OCI-LY1 (cell line): ENCODE data around the gene WNT9A.

Source experiments
- H2AFZ ChIP-seq: fragments of 200-600 bp; sonication (generic), shearing (Covaris generic); 2 replicates; pipeline ENCODE4 v1.6.0; 2014; ENCODE audit warnings: antibody characterized with exemption, mild to moderate bottlenecking, low read length
- H3F3A ChIP-seq: fragments of 200-600 bp; sonication (generic), shearing (Covaris generic); 2 replicates; pipeline ENCODE4 v1.6.0; 2014; ENCODE audit warnings: mild to moderate bottlenecking, antibody characterized with exemption, low read length, moderate library complexity; ENCODE audit not compliant: insufficient read depth
- H3K27ac ChIP-seq: fragments of 200-600 bp; sonication (generic); 2 replicates; pipeline ENCODE4 v1.5.1; 2014; ENCODE audit warnings: low read length, mixed run types, mild to moderate bottlenecking, low read depth; ENCODE audit not compliant: poor library complexity, severe bottlenecking
- H3K27me3 ChIP-seq: fragments of 200-600 bp; sonication (generic); 2 replicates; pipeline ENCODE4 v1.6.0; 2014; ENCODE audit warnings: antibody characterized with exemption, mild to moderate bottlenecking, low read length, moderate library complexity; ENCODE audit not compliant: insufficient read depth
- H3K36me3 ChIP-seq: fragments of 200-600 bp; sonication (generic); 2 replicates; pipeline ENCODE4 v1.6.1; 2014; ENCODE audit warnings: mild to moderate bottlenecking, antibody characterized with exemption, low read length, moderate library complexity, mixed read lengths; ENCODE audit not compliant: insufficient read depth
- H3K4me1 ChIP-seq: fragments of 200-600 bp; sonication (generic); 2 replicates; pipeline ENCODE4 v1.5.1; 2014; ENCODE audit warnings: mild to moderate bottlenecking, low read length, moderate library complexity; ENCODE audit not compliant: insufficient read depth, severe bottlenecking
- H3K4me2 ChIP-seq: fragments of 200-600 bp; sonication (generic), shearing (Covaris generic); 2 replicates; pipeline ENCODE4 v1.6.1; 2014; ENCODE audit warnings: low read length
- H3K4me3 ChIP-seq: fragments of 200-600 bp; sonication (generic); 2 replicates; pipeline ENCODE4 v1.5.1; 2014; ENCODE audit warnings: low read length, low read depth, mild to moderate bottlenecking, mixed read lengths; ENCODE audit not compliant: poor library complexity, severe bottlenecking
- H3K79me2 ChIP-seq: fragments of 200-600 bp; shearing (Covaris generic); 2 replicates; pipeline ENCODE4 v1.6.1; 2016; ENCODE audit warnings: mixed run types, low read length, mixed read lengths; ENCODE audit not compliant: insufficient read depth
- H3K9ac ChIP-seq: fragments of 200-600 bp; sonication (generic), shearing (Covaris generic); 2 replicates; pipeline ENCODE4 v1.6.1; 2014; ENCODE audit warnings: mild to moderate bottlenecking, low read length, mixed read lengths
- H3K9me2 ChIP-seq: fragments of 200-600 bp; sonication (generic), shearing (Covaris generic); 2 replicates; pipeline ENCODE4 v1.6.1; 2014; ENCODE audit warnings: low read depth, mild to moderate bottlenecking, low read length, mixed read lengths
- H3K9me3 ChIP-seq: fragments of 200-600 bp; shearing (Covaris generic); 2 replicates; pipeline ENCODE4 v1.6.1; 2014; ENCODE audit warnings: low read length, mixed read lengths
- H4K20me1 ChIP-seq: fragments of 200-600 bp; sonication (generic), shearing (Covaris generic); 2 replicates; pipeline ENCODE4 v1.6.0; 2016; ENCODE audit warnings: mild to moderate bottlenecking, low read length; ENCODE audit not compliant: insufficient read depth
- CTCF ChIP-seq: fragments of 200-600 bp; sonication (generic), shearing (Covaris generic); IDR thresholded peaks from 2 replicates; pipeline ENCODE4 v1.5.1; 2017; ENCODE audit warnings: mild to moderate bottlenecking, antibody characterized with exemption, low read length, moderate library complexity, mixed read lengths
- EZH2 ChIP-seq: fragments of 200-600 bp; sonication (generic), shearing (Covaris generic); IDR thresholded peaks from 2 replicates; pipeline ENCODE4 v1.8.0; 2017; ENCODE audit warnings: borderline replicate concordance, mixed run types, mild to moderate bottlenecking, antibody characterized with exemption, low read length, moderate library complexity, mixed read lengths

Gene WNT9A

GRCh38 chr1:227947676-227948492, at the start of gene WNT9A:
Gene WNT9A (minus strand): TSS chr1:227947932. CDS start chr1:227947887, 45 bp downstream.
- Histone ChIP-seq H3K9ac (no peak within 1 kb of the TSS), H3K9me3 (no peaks in the 10 kb centered on the region), H4K20me1 (no peaks in the 10 kb centered on the region), H3F3A (no peaks in the 10 kb centered on the region), H3K4me3 (peak within 1 kb of the TSS; percentile 31), H3K4me1 (no peaks in the 10 kb centered on the region), H2AFZ (no peak within 1 kb of the TSS), H3K27ac (no peak within 1 kb of the TSS), H3K36me3 (no peaks in the 10 kb centered on the region), H3K27me3 (peaks cover 7% of the 10 kb centered on the region; the same call in 1 of the 2 replicates), H3K4me2 (peak within 1 kb of the TSS; percentile 3; the same call in 1 of the 2 replicates), H3K79me2 (no peaks in the 10 kb centered on the region), H3K9me2 (no peaks in the 10 kb centered on the region)
- TF ChIP-seq CTCF (no peak), EZH2 (no peak)

GRCh38 chr1:227996187-227996950, 48.6 kb upstream of the WNT9A start:
- Histone ChIP-seq H3K4me2 (no peak overlapping the region), H2AFZ (no peak overlapping the region), H3K36me3 (no peaks in the 10 kb centered on the region; the same call in 1 of the 2 replicates), H3K4me3 (no peak overlapping the region), H3K79me2 (no peaks in the 10 kb centered on the region), H3K9ac (no peak overlapping the region), H3K27ac (no peak overlapping the region), H3K9me2 (no peaks in the 10 kb centered on the region), H3K9me3 (peaks cover 7% of the 10 kb centered on the region), H4K20me1 (no peaks in the 10 kb centered on the region), H3K4me1 (no peaks in the 10 kb centered on the region), H3F3A (no peaks in the 10 kb centered on the region), H3K27me3 (peaks cover 6% of the 10 kb centered on the region; the same call in 1 of the 2 replicates)
- no peak for TF ChIP-seq EZH2
- TF ChIP-seq CTCF, result no peak

- Histone ChIP-seq H2AFZ (no peak overlapping the region), H3K27ac (no peak overlapping the region), H3K9me3 (peaks cover 7% of the 10 kb centered on the region)
Observed at GRCh38 chr1:227994632-227995300, 47.0 kb upstream of the WNT9A start.

More at GRCh38 chr1:227994632-227995300, 47.0 kb upstream of the WNT9A start:
- Histone ChIP-seq H3K79me2 (no peaks in the 10 kb centered on the region), H3K9me2 (no peaks in the 10 kb centered on the region), H3K4me2 (no peak overlapping the region), H3K4me3 (no peak overlapping the region), H3F3A (no peaks in the 10 kb centered on the region), H3K4me1 (no peaks in the 10 kb centered on the region), H3K36me3 (no peaks in the 10 kb centered on the region; the same call in 1 of the 2 replicates), H3K27me3 (peaks cover 6% of the 10 kb centered on the region; the same call in 1 of the 2 replicates), H4K20me1 (no peaks in the 10 kb centered on the region), H3K9ac (no peak overlapping the region)
- TF ChIP-seq EZH2, result no peak
- TF ChIP-seq CTCF, result no peak
